ENCODE results near the gene CDKAL1.

The CDKAL1 gene

GRCh38 chr6:20946890-20947289 is 412.6 kb downstream of the CDKAL1 start:
- H3K27me3 ChIP-seq (ENCODE audit: control insufficient read depth in 1 of 2, insufficient read depth in 2 of 2, low read length in 2 of 2): no peaks in the 10 kb centered on the region
- no peaks in the 10 kb centered on the region for H3K9me3 ChIP-seq (ENCODE audit: control insufficient read depth in 1 of 2, low read length in 2 of 2)
- H3K4me1 ChIP-seq (ENCODE audit: control insufficient read depth in 1 of 2, insufficient read depth in 2 of 2, low read length in 2 of 2): no peaks in the 10 kb centered on the region
- H3K27ac ChIP-seq (ENCODE audit: low read depth, low read length): no peak overlapping the region
- H3K36me3 ChIP-seq (ENCODE audit: control insufficient read depth in 1 of 2, insufficient read depth in 2 of 2, low read length in 2 of 2): no peaks in the 10 kb centered on the region
- H3K9ac ChIP-seq (ENCODE audit: low read depth in 1 of 2, low read length in 2 of 2): no peak overlapping the region
- H3K4me3 ChIP-seq (ENCODE audit: low read depth in 1 of 2, low read length in 2 of 2): no peak overlapping the region

- Histone ChIP-seq H3K27me3 (ENCODE audit: control insufficient read depth in 1 of 2, insufficient read depth in 2 of 2, low read length in 2 of 2) (no peaks in the 10 kb centered on the region), H3K4me3 (ENCODE audit: low read depth in 1 of 2, low read length in 2 of 2) (no peak overlapping the region), H3K27ac (ENCODE audit: low read depth, low read length) (no peak overlapping the region), H3K9me3 (ENCODE audit: control insufficient read depth in 1 of 2, low read length in 2 of 2) (no peaks in the 10 kb centered on the region), H3K4me1 (ENCODE audit: control insufficient read depth in 1 of 2, insufficient read depth in 2 of 2, low read length in 2 of 2) (no peaks in the 10 kb centered on the region), H3K9ac (ENCODE audit: low read depth in 1 of 2, low read length in 2 of 2) (no peak overlapping the region), H3K36me3 (ENCODE audit: control insufficient read depth in 1 of 2, insufficient read depth in 2 of 2, low read length in 2 of 2) (no peaks in the 10 kb centered on the region)
These were observed 413.7 kb downstream of the CDKAL1 start for GRCh38 chr6:20947977-20948376.

DNA sequence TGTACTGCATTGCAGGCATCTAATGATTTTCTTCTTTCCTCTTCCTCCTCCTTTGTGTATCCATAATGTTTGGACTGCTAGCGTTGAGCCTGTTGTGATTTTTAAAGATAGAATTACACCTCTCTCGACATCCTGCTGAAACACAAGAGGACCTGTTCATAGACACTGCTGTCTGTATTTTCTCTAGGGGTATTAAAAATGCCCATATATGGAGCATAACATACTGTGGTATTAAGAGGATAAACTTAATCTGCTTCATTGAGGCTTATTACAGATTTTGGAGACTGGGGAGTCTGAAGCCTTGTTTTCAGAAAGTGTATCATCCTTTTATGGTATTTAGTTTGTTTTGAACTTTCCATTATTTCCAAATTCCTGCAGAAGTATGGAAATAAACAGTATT is 414.3 kb downstream of the CDKAL1 start:
- Histone ChIP-seq H3K4me3 (ENCODE audit: low read depth in 1 of 2, low read length in 2 of 2) (no peak overlapping the region), H3K27me3 (ENCODE audit: control insufficient read depth in 1 of 2, insufficient read depth in 2 of 2, low read length in 2 of 2) (no peaks in the 10 kb centered on the region), H3K4me1 (ENCODE audit: control insufficient read depth in 1 of 2, insufficient read depth in 2 of 2, low read length in 2 of 2) (no peaks in the 10 kb centered on the region), H3K9ac (ENCODE audit: low read depth in 1 of 2, low read length in 2 of 2) (no peak overlapping the region), H3K9me3 (ENCODE audit: control insufficient read depth in 1 of 2, low read length in 2 of 2) (no peaks in the 10 kb centered on the region), H3K27ac (ENCODE audit: low read depth, low read length) (no peak overlapping the region), H3K36me3 (ENCODE audit: control insufficient read depth in 1 of 2, insufficient read depth in 2 of 2, low read length in 2 of 2) (no peaks in the 10 kb centered on the region)

DNA sequence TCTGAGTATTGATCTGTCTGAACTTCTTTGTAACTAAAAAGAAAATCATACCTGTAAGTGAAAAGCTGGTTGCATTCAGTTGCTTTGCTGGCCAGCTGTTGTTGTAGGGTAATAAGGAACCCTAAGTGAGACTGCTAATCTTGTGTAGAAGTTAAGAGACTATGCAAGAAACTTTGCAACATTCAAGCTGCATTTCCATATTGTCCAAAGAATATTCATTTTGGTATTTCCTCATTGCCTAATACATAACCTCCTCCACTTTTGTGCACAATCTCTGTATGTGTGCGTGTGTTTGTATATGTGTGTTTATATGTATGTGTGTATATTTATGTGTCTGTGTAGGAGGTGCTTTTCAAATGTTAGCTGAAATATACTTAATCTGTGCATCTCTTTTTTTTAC is 414.9 kb downstream of the CDKAL1 start:
- Histone ChIP-seq H3K36me3 (ENCODE audit: control insufficient read depth in 1 of 2, insufficient read depth in 2 of 2, low read length in 2 of 2) (no peaks in the 10 kb centered on the region), H3K9me3 (ENCODE audit: control insufficient read depth in 1 of 2, low read length in 2 of 2) (no peaks in the 10 kb centered on the region), H3K9ac (ENCODE audit: low read depth in 1 of 2, low read length in 2 of 2) (no peak overlapping the region), H3K4me3 (ENCODE audit: low read depth in 1 of 2, low read length in 2 of 2) (no peak overlapping the region), H3K27ac (ENCODE audit: low read depth, low read length) (no peak overlapping the region), H3K27me3 (ENCODE audit: control insufficient read depth in 1 of 2, insufficient read depth in 2 of 2, low read length in 2 of 2) (no peaks in the 10 kb centered on the region), H3K4me1 (ENCODE audit: control insufficient read depth in 1 of 2, insufficient read depth in 2 of 2, low read length in 2 of 2) (no peaks in the 10 kb centered on the region)

DNA sequence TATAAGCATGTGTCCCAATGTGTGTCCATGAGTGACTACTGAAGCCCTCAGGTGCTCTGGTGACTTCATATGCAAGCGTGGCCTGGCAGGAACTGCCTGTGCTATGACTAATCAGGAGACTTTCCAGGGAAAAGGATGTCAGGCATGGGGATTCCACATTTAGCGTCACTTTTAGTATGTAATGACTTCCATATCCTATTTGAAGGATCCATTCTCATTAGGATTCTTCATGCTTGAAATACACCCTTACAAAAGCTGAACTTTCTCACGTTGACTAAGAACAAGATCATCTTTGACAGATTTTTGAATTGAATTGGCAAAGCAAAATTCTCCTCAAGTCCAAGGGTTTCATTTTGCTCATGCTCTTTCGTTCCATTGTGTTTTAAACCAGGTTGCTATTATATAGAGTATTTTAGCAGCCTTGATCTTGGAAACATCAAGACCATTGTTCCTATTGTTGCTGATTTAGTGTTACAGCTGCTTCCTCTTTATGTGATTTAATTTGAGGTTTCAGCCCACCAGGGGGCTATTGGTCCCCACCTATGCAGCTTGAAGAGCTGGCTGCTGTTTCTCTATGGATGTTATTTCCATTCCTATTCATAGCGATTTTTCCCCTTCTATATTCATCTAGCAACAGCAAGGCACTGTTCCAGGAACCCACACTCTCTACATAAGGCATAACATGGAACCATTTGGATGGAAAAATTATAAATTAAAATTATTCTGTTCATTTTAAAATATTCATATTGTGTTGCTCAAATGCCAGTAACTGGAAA is 418.6 kb downstream of the CDKAL1 start:
- Histone ChIP-seq H3K4me3 (ENCODE audit: low read depth in 1 of 2, low read length in 2 of 2) (no peak overlapping the region), H3K27ac (ENCODE audit: low read depth, low read length) (no peak overlapping the region), H3K36me3 (ENCODE audit: control insufficient read depth in 1 of 2, insufficient read depth in 2 of 2, low read length in 2 of 2) (peaks cover 0 to 6% of the 10 kb centered on the region in 2 donors), H3K4me1 (ENCODE audit: control insufficient read depth in 1 of 2, insufficient read depth in 2 of 2, low read length in 2 of 2) (no peaks in the 10 kb centered on the region), H3K27me3 (ENCODE audit: control insufficient read depth in 1 of 2, insufficient read depth in 2 of 2, low read length in 2 of 2) (no peaks in the 10 kb centered on the region), H3K9me3 (ENCODE audit: control insufficient read depth in 1 of 2, low read length in 2 of 2) (no peaks in the 10 kb centered on the region), H3K9ac (ENCODE audit: low read depth in 1 of 2, low read length in 2 of 2) (no peak overlapping the region)

DNA sequence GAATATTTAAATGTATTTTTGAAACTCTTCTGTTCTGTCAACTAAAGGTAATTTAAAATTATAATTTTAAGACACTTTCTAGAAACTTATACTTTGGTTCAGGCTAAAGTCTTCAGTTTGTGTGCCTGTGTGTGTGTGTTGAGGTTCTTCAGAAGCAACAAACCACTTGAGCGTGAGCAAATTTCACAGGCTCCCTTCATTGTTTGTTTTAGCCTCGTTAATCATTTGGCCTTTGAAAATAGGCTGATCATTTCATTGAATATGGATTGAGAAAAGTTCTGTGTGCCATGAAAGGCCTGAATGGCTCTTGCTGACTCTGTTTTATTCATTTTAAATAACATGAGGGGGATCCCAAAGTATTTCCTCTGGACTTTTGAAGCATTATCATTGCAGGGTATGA is 420.1 kb downstream of the CDKAL1 start:
- H3K9ac ChIP-seq (ENCODE audit: low read depth in 1 of 2, low read length in 2 of 2): no peak overlapping the region

GRCh38 chr6:20955131-20955530 is 420.9 kb downstream of the CDKAL1 start:
- Histone ChIP-seq H3K4me3 (ENCODE audit: low read depth in 1 of 2, low read length in 2 of 2) (no peak overlapping the region), H3K9me3 (ENCODE audit: control insufficient read depth in 1 of 2, low read length in 2 of 2) (no peaks in the 10 kb centered on the region), H3K36me3 (ENCODE audit: control insufficient read depth in 1 of 2, insufficient read depth in 2 of 2, low read length in 2 of 2) (peaks cover 0 to 6% of the 10 kb centered on the region in 2 donors), H3K27me3 (ENCODE audit: control insufficient read depth in 1 of 2, insufficient read depth in 2 of 2, low read length in 2 of 2) (no peaks in the 10 kb centered on the region), H3K9ac (ENCODE audit: low read depth in 1 of 2, low read length in 2 of 2) (no peak overlapping the region), H3K4me1 (ENCODE audit: control insufficient read depth in 1 of 2, insufficient read depth in 2 of 2, low read length in 2 of 2) (no peaks in the 10 kb centered on the region), H3K27ac (ENCODE audit: low read depth, low read length) (no peak overlapping the region)

More for the DNA sequence above, 420.1 kb downstream of the CDKAL1 start:
- H3K4me1 ChIP-seq (ENCODE audit: control insufficient read depth in 1 of 2, insufficient read depth in 2 of 2, low read length in 2 of 2): no peaks in the 10 kb centered on the region
- no peaks in the 10 kb centered on the region for H3K9me3 ChIP-seq (ENCODE audit: control insufficient read depth in 1 of 2, low read length in 2 of 2)
- H3K27ac ChIP-seq (ENCODE audit: low read depth, low read length): no peak overlapping the region
- H3K4me3 ChIP-seq (ENCODE audit: low read depth in 1 of 2, low read length in 2 of 2): no peak overlapping the region
- no peaks in the 10 kb centered on the region for H3K27me3 ChIP-seq (ENCODE audit: control insufficient read depth in 1 of 2, insufficient read depth in 2 of 2, low read length in 2 of 2)
- peaks cover 0 to 6% of the 10 kb centered on the region in 2 donors for H3K36me3 ChIP-seq (ENCODE audit: control insufficient read depth in 1 of 2, insufficient read depth in 2 of 2, low read length in 2 of 2)

DNA sequence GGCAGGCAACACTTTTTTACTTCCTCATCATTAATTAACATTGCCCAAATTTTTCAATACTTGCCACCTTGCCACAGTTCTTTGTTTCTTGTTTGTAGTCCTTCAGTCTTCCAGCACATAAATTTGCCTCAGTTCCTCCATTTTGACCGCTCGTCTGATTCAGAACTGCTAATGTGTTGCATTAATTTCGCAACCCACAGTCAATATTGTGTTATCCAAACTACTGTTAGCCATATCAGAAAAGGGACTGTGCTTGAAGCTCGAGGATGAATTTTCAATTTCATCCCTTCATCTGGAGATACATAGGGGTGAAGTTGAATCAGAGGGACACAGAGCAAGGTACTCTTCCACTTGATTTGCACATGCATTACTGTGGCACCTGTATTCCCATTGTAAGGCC is 421.5 kb downstream of the CDKAL1 start:
- H3K27ac ChIP-seq (ENCODE audit: low read depth, low read length): no peak overlapping the region
- H3K9ac ChIP-seq (ENCODE audit: low read depth in 1 of 2, low read length in 2 of 2): no peak overlapping the region
- no peaks in the 10 kb centered on the region for H3K9me3 ChIP-seq (ENCODE audit: control insufficient read depth in 1 of 2, low read length in 2 of 2)
- H3K27me3 ChIP-seq (ENCODE audit: control insufficient read depth in 1 of 2, insufficient read depth in 2 of 2, low read length in 2 of 2): no peaks in the 10 kb centered on the region
- H3K36me3 ChIP-seq (ENCODE audit: control insufficient read depth in 1 of 2, insufficient read depth in 2 of 2, low read length in 2 of 2): peaks cover 0 to 6% of the 10 kb centered on the region in 2 donors
- H3K4me3 ChIP-seq (ENCODE audit: low read depth in 1 of 2, low read length in 2 of 2): no peak overlapping the region
- H3K4me1 ChIP-seq (ENCODE audit: control insufficient read depth in 1 of 2, insufficient read depth in 2 of 2, low read length in 2 of 2): no peaks in the 10 kb centered on the region

DNA sequence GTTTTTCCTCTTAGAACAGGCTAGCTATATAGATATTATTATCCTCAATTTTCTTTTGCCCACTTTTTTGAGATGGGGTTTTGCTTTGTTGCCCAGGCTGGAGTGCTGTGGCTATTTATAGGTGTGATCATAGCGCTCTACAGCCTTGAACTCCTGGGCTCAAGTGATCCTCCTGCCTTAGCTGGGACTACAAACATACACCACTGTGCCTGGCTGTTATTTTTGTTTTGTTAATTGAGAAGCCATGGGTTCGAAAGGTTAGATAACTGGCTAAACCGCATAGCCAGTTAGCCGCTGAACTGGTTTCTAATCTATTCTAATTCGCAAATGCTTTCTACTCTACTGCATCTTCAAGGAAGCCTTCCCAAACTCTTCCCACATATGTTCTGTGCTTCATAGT is 425.8 kb downstream of the CDKAL1 start:
- Histone ChIP-seq H3K9ac (ENCODE audit: low read depth in 1 of 2, low read length in 2 of 2) (no peak overlapping the region), H3K27ac (ENCODE audit: low read depth, low read length) (no peak overlapping the region), H3K36me3 (ENCODE audit: control insufficient read depth in 1 of 2, insufficient read depth in 2 of 2, low read length in 2 of 2) (peaks cover 0 to 6% of the 10 kb centered on the region in 2 donors), H3K9me3 (ENCODE audit: control insufficient read depth in 1 of 2, low read length in 2 of 2) (no peaks in the 10 kb centered on the region), H3K4me1 (ENCODE audit: control insufficient read depth in 1 of 2, insufficient read depth in 2 of 2, low read length in 2 of 2) (no peaks in the 10 kb centered on the region), H3K4me3 (ENCODE audit: low read depth in 1 of 2, low read length in 2 of 2) (no peak overlapping the region), H3K27me3 (ENCODE audit: control insufficient read depth in 1 of 2, insufficient read depth in 2 of 2, low read length in 2 of 2) (no peaks in the 10 kb centered on the region)

- no peaks in the 10 kb centered on the region for H3K36me3 ChIP-seq (ENCODE audit: control insufficient read depth in 1 of 2, insufficient read depth in 2 of 2, low read length in 2 of 2)
These were observed 431.0 kb downstream of the CDKAL1 start for GRCh38 chr6:20965276-20965675.

More at GRCh38 chr6:20965276-20965675, 431.0 kb downstream of the CDKAL1 start:
- Histone ChIP-seq H3K4me3 (ENCODE audit: low read depth in 1 of 2, low read length in 2 of 2) (no peak overlapping the region), H3K27ac (ENCODE audit: low read depth, low read length) (no peak overlapping the region), H3K4me1 (ENCODE audit: control insufficient read depth in 1 of 2, insufficient read depth in 2 of 2, low read length in 2 of 2) (no peaks in the 10 kb centered on the region), H3K9ac (ENCODE audit: low read depth in 1 of 2, low read length in 2 of 2) (no peak overlapping the region), H3K27me3 (ENCODE audit: control insufficient read depth in 1 of 2, insufficient read depth in 2 of 2, low read length in 2 of 2) (no peaks in the 10 kb centered on the region), H3K9me3 (ENCODE audit: control insufficient read depth in 1 of 2, low read length in 2 of 2) (peaks cover 4% of the 10 kb centered on the region in 2 donors)
